ENCODE measurements around the gene PAX8. TPM values are rescaled to one million over a fixed set of nuclear protein-coding genes. Genes with fewer than 3 reads are reported as not detected.
"Not testable (repeated sequence)": the region's sequence is repeated elsewhere in the genome, so short reads cannot be mapped to it uniquely, and the experiment has no call there.

PAX8 gene
- polyA plus RNA-seq, 3 donors = 213 to 241 (median 227) TPM

- DNase-seq (ENCODE audit: low read depth in 3 of 3, low spot score in 2 of 3) = no peak
Measured at GRCh38 chr2:113238871-113239839, 39.6 kb downstream of the PAX8 start.

- DNase-seq (ENCODE audit: low read depth in 3 of 3, low spot score in 2 of 3) = no peak
Measured at GRCh38 chr2:113237604-113238160, 41.0 kb downstream of the PAX8 start.

GRCh38 chr2:113236367-113237159, 42.2 kb downstream of the PAX8 start:
- no peak for DNase-seq (ENCODE audit: low read depth in 3 of 3, low spot score in 2 of 3)

- not testable (repeated sequence) for DNase-seq (ENCODE audit: low read depth in 3 of 3, low spot score in 2 of 3)
Measured at GRCh38 chr2:113235347-113236226, 43.1 kb downstream of the PAX8 start.

- DNase-seq (ENCODE audit: low read depth in 3 of 3, low spot score in 2 of 3) = no peak
Measured at GRCh38 chr2:113234721-113235346, 43.9 kb downstream of the PAX8 start.

GRCh38 chr2:113233593-113234550, 44.8 kb downstream of the PAX8 start:
- no peak for DNase-seq (ENCODE audit: low read depth in 3 of 3, low spot score in 2 of 3)

GRCh38 chr2:113232740-113233139, 46.0 kb downstream of the PAX8 start:
- DNase-seq (ENCODE audit: low read depth in 3 of 3, low spot score in 2 of 3) = no peak

GRCh38 chr2:113232123-113232522, 46.6 kb downstream of the PAX8 start:
- no peak for DNase-seq (ENCODE audit: low read depth in 3 of 3, low spot score in 2 of 3)

GRCh38 chr2:113231064-113231463, 47.7 kb downstream of the PAX8 start:
- DNase-seq (ENCODE audit: low read depth in 3 of 3, low spot score in 2 of 3) = no peak

- no peak for DNase-seq (ENCODE audit: low read depth in 3 of 3, low spot score in 2 of 3)
Measured at GRCh38 chr2:113230531-113230930, 48.2 kb downstream of the PAX8 start.

GRCh38 chr2:113229795-113230194, 48.9 kb downstream of the PAX8 start:
- no peak for DNase-seq (ENCODE audit: low read depth in 3 of 3, low spot score in 2 of 3)

- DNase-seq (ENCODE audit: low read depth in 3 of 3, low spot score in 2 of 3) = no peak
Measured at GRCh38 chr2:113228991-113229716, 49.6 kb downstream of the PAX8 start.

- no peak for DNase-seq (ENCODE audit: low read depth in 3 of 3, low spot score in 2 of 3)
Measured at GRCh38 chr2:113228351-113228750, 50.4 kb downstream of the PAX8 start.

GRCh38 chr2:113227698-113228097, 51.0 kb downstream of the PAX8 start:
- DNase-seq (ENCODE audit: low read depth in 3 of 3, low spot score in 2 of 3) = no peak

GRCh38 chr2:113227290-113227689, 51.4 kb downstream of the PAX8 start:
- DNase-seq (ENCODE audit: low read depth in 3 of 3, low spot score in 2 of 3) = no peak

GRCh38 chr2:113226462-113226861, 52.3 kb downstream of the PAX8 start:
- no peak for DNase-seq (ENCODE audit: low read depth in 3 of 3, low spot score in 2 of 3)

- peak in 2 of 3 donors; percentile 85 to 88 for DNase-seq (ENCODE audit: low read depth in 3 of 3, low spot score in 2 of 3)
Measured at GRCh38 chr2:113225263-113226259, 53.2 kb downstream of the PAX8 start.

All from right renal cortex interstitium (tissue), 3 donors.